Measurements from ENCODE around the gene SLC6A13.

GRCh38 chr12:197911-198695 lies 64.5 kb downstream of the SLC6A13 start:
- no peak for TF ChIP-seq CTCF (IDR thresholded peaks at IDR 0.05)
- TF ChIP-seq POLR2A (IDR thresholded peaks at IDR 0.05) = no peak

Data from Peyer's patch (tissue), 4 donors.